ENCODE measurements around the gene MLLT3.

Gene MLLT3

DNA sequence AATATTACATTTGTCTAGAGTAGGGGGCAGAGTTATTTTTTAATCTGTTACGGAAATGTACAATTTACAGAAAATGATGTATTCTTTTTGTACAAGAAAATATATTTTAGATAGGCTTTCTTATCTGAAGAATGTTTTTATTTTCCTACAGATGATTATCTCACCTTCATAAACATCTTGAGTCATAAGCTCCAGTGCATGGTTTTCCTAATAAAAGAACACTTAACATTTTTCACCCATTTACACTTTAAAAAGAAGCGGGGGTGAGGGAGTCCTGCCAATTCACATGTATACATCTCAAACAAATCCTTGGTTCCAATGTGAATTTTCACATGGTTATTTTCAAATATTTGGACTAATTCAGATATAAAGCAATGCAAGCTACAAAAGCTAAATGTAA, 85.0 kb downstream of the MLLT3 start:
- H3K9me3 ChIP-seq (replicated peaks; ENCODE audit: insufficient read depth, low read length), result no peaks in the 10 kb centered on the region
- no peak overlapping the region for H3K9ac ChIP-seq (ENCODE audit: low read length)
- H3K79me2 ChIP-seq (ENCODE audit: low read length), result peaks cover 32% of the 10 kb centered on the region
- no peak overlapping the region for H3K27ac ChIP-seq (ENCODE audit: low read length)
- H2AFZ ChIP-seq (ENCODE audit: low read length), result no peak overlapping the region
- no peak overlapping the region for H3K4me3 ChIP-seq (ENCODE audit: low read length)
- H3F3A ChIP-seq (ENCODE audit: insufficient read depth, low read length), result no peaks in the 10 kb centered on the region
- no peaks in the 10 kb centered on the region for H3K4me1 ChIP-seq (ENCODE audit: low read length)
- DNase-seq, result no peak
- H4K20me1 ChIP-seq (ENCODE audit: insufficient read depth, low read length), result no peaks in the 10 kb centered on the region
- TF ChIP-seq, protein P1, sequence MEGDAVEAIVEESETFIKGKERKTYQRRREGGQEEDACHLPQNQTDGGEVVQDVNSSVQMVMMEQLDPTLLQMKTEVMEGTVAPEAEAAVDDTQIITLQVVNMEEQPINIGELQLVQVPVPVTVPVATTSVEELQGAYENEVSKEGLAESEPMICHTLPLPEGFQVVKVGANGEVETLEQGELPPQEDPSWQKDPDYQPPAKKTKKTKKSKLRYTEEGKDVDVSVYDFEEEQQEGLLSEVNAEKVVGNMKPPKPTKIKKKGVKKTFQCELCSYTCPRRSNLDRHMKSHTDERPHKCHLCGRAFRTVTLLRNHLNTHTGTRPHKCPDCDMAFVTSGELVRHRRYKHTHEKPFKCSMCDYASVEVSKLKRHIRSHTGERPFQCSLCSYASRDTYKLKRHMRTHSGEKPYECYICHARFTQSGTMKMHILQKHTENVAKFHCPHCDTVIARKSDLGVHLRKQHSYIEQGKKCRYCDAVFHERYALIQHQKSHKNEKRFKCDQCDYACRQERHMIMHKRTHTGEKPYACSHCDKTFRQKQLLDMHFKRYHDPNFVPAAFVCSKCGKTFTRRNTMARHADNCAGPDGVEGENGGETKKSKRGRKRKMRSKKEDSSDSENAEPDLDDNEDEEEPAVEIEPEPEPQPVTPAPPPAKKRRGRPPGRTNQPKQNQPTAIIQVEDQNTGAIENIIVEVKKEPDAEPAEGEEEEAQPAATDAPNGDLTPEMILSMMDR (IDR thresholded peaks at IDR 0.05; ENCODE audit: low read length), result no peak
- TF ChIP-seq EZH2phosphoT487 (IDR thresholded peaks at IDR 0.05; ENCODE audit: low read length) (no peak), EZH2 (optimal IDR thresholded peaks at IDR 0.05; ENCODE audit: low read depth, low read length) (no peak)
- H3K27me3 ChIP-seq (replicated peaks; ENCODE audit: insufficient read depth, low read length), result no peaks in the 10 kb centered on the region
- no peaks in the 10 kb centered on the region for H3K36me3 ChIP-seq (replicated peaks; ENCODE audit: insufficient read depth, low read length)
- H3K4me2 ChIP-seq (ENCODE audit: low read depth, low read length), result no peak overlapping the region
- H3K9me2 ChIP-seq (replicated peaks; ENCODE audit: insufficient read depth, low read length), result no peaks in the 10 kb centered on the region

DNA sequence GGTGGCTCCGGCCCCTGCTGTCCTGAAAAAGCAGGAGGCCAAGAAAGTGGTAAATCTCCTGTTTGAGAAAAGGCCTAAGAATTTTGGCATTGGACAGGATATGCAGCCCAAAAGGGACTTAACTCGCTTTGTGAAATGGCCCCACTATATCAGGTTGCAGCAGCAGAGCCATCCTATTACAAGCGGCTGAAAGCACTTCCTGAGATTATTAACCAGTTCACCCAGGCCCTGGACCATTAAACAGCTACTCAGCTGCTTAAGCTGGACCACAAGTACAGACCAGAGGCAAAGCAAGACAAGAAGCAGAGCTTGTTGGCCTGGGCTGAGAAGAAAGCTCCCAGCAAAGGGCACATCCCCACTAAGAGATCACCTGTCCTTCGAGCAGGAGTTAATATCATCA, 89.7 kb downstream of the MLLT3 start:
- Histone ChIP-seq H3K4me3 (ENCODE audit: low read length) (no peak overlapping the region), H3K36me3 (replicated peaks; ENCODE audit: insufficient read depth, low read length) (no peaks in the 10 kb centered on the region), H3K9ac (ENCODE audit: low read length) (no peak overlapping the region), H3K9me3 (replicated peaks; ENCODE audit: insufficient read depth, low read length) (no peaks in the 10 kb centered on the region), H3K27ac (ENCODE audit: low read length) (no peak overlapping the region), H3F3A (ENCODE audit: insufficient read depth, low read length) (no peaks in the 10 kb centered on the region), H2AFZ (ENCODE audit: low read length) (no peak overlapping the region), H3K4me2 (ENCODE audit: low read depth, low read length) (no peak overlapping the region), H3K9me2 (replicated peaks; ENCODE audit: insufficient read depth, low read length) (no peaks in the 10 kb centered on the region), H3K4me1 (ENCODE audit: low read length) (0 out of 2 replicates have a peak, but pooled peaks cover 4% of the 10 kb centered on the region), H4K20me1 (ENCODE audit: insufficient read depth, low read length) (no peaks in the 10 kb centered on the region), H3K27me3 (replicated peaks; ENCODE audit: insufficient read depth, low read length) (no peaks in the 10 kb centered on the region), H3K79me2 (ENCODE audit: low read length) (peaks cover 34% of the 10 kb centered on the region)
- TF ChIP-seq EZH2phosphoT487 (IDR thresholded peaks at IDR 0.05; ENCODE audit: low read length) (no peak), EZH2 (optimal IDR thresholded peaks at IDR 0.05; ENCODE audit: low read depth, low read length) (no peak)
- TF ChIP-seq, protein P1 (IDR thresholded peaks at IDR 0.05; ENCODE audit: low read length), result no peak
- DNase-seq, result no peak

DNA sequence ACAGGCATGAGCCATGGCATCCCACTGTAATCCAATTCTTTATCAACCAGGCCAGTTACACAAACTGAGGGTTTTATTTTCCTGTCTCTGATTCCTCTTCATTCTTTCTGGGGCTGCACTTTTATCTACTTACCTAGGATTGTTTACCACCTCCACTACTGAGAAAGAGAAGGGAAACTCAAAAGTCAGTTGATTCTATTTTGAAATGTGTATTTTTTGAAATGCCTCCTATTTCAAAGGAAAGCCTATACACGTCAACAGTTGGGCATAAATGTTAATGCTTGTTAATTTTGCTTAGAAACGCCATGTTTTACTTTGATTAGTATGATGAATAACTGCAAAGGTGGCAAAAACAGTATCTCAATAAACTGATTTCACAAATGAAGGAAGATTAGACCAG, 92.5 kb downstream of the MLLT3 start:
- Histone ChIP-seq H3K27me3 (replicated peaks; ENCODE audit: insufficient read depth, low read length) (no peaks in the 10 kb centered on the region), H3F3A (ENCODE audit: insufficient read depth, low read length) (no peaks in the 10 kb centered on the region), H4K20me1 (ENCODE audit: insufficient read depth, low read length) (no peaks in the 10 kb centered on the region), H3K4me1 (ENCODE audit: low read length) (0 out of 2 replicates have a peak, but pooled peaks cover 4% of the 10 kb centered on the region), H3K4me2 (ENCODE audit: low read depth, low read length) (no peak overlapping the region), H2AFZ (ENCODE audit: low read length) (no peak overlapping the region), H3K9me3 (replicated peaks; ENCODE audit: insufficient read depth, low read length) (no peaks in the 10 kb centered on the region), H3K9ac (ENCODE audit: low read length) (no peak overlapping the region), H3K4me3 (ENCODE audit: low read length) (no peak overlapping the region), H3K27ac (ENCODE audit: low read length) (no peak overlapping the region), H3K79me2 (ENCODE audit: low read length) (peaks cover 30% of the 10 kb centered on the region), H3K36me3 (replicated peaks; ENCODE audit: insufficient read depth, low read length) (no peaks in the 10 kb centered on the region), H3K9me2 (replicated peaks; ENCODE audit: insufficient read depth, low read length) (no peaks in the 10 kb centered on the region)
- DNase-seq, result no peak
- TF ChIP-seq EZH2 (optimal IDR thresholded peaks at IDR 0.05; ENCODE audit: low read depth, low read length), result no peak
- TF ChIP-seq EZH2phosphoT487 (IDR thresholded peaks at IDR 0.05; ENCODE audit: low read length), result no peak
- TF ChIP-seq, protein P1 (IDR thresholded peaks at IDR 0.05; ENCODE audit: low read length), result no peak

All from MM.1S (cell line).